DOHH2 (cell line): ENCODE measurements around the gene CARD10.

Experiments
- H3F3A ChIP-seq: fragments of 200-600 bp; sonication (generic), shearing (Covaris generic); 2 replicates; pipeline ENCODE4 v1.6.0; 2016; ENCODE audit warnings: antibody characterized with exemption, mild to moderate bottlenecking; ENCODE audit not compliant: control insufficient read depth, insufficient read depth
- H3K27ac ChIP-seq: fragments of 200-600 bp; sonication (generic); 2 replicates; pipeline ENCODE4 v1.5.1; 2014; ENCODE audit warnings: low read depth, mild to moderate bottlenecking, low read length, moderate library complexity
- H3K27me3 ChIP-seq: fragments of 200-600 bp; sonication (generic); 2 replicates; pipeline ENCODE4 v1.6.1; 2014; ENCODE audit warnings: mild to moderate bottlenecking, low read length, mixed read lengths; ENCODE audit not compliant: control insufficient read depth
- H3K36me3 ChIP-seq: fragments of 200-600 bp; sonication (generic); 2 replicates; pipeline ENCODE4 v1.6.1; 2014; ENCODE audit warnings: mild to moderate bottlenecking, low read length, moderate library complexity, mixed read lengths; ENCODE audit not compliant: control insufficient read depth
- H3K4me1 ChIP-seq: fragments of 200-600 bp; sonication (generic); 2 replicates; pipeline ENCODE4 v1.6.1; 2014; ENCODE audit warnings: mild to moderate bottlenecking, low read length, mixed read lengths; ENCODE audit not compliant: control insufficient read depth
- H3K4me2 ChIP-seq: fragments of 200-600 bp; sonication (generic); 2 replicates; pipeline ENCODE4 v1.6.0; 2014; ENCODE audit warnings: mild to moderate bottlenecking, low read length, moderate library complexity
- H3K4me3 ChIP-seq: fragments of 200-600 bp; sonication (generic); 2 replicates; pipeline ENCODE4 v1.5.1; 2014; ENCODE audit warnings: mild to moderate bottlenecking, low read length, mixed read lengths
- H3K79me2 ChIP-seq: fragments of 200-600 bp; sonication (generic); 2 replicates; pipeline ENCODE4 v1.6.1; 2014; ENCODE audit warnings: mild to moderate bottlenecking, low read length, mixed read lengths; ENCODE audit not compliant: control insufficient read depth
- H3K9me2 ChIP-seq: fragments of 200-600 bp; sonication (generic); replicated peaks from 2 replicates; pipeline ENCODE4 v1.6.1; 2014; ENCODE audit warnings: mild to moderate bottlenecking, low read length, mixed read lengths; ENCODE audit not compliant: control insufficient read depth
- H3K9me3 ChIP-seq: fragments of 200-600 bp; sonication (generic); 2 replicates; pipeline ENCODE4 v1.6.1; 2014; ENCODE audit warnings: antibody characterized with exemption, low read length, mixed read lengths; ENCODE audit not compliant: control insufficient read depth, insufficient read depth
- H4K20me1 ChIP-seq: fragments of 200-600 bp; sonication (generic); 2 replicates; pipeline ENCODE4 v1.6.0; 2014; ENCODE audit warnings: low read depth, mild to moderate bottlenecking, antibody characterized with exemption, low read length, moderate library complexity; ENCODE audit not compliant: control insufficient read depth, insufficient read depth
- EZH2phosphoT487 ChIP-seq: fragments of 200-600 bp; sonication (generic); IDR thresholded peaks from 2 replicates; pipeline ENCODE4 v1.6.1; 2017; ENCODE audit warnings: borderline replicate concordance, mild to moderate bottlenecking, antibody characterized with exemption, low read length, moderate library complexity, mixed read lengths
- TF ChIP-seq, protein P1 (sequence below): fragments of 200-600 bp; sonication (generic); IDR thresholded peaks from one replicate; pipeline ENCODE4 v1.5.1; 2014; ENCODE audit warnings: antibody characterized with exemption, mild to moderate bottlenecking, low read depth, low read length; ENCODE audit not compliant: poor library complexity, severe bottlenecking

The CARD10 gene

DNA sequence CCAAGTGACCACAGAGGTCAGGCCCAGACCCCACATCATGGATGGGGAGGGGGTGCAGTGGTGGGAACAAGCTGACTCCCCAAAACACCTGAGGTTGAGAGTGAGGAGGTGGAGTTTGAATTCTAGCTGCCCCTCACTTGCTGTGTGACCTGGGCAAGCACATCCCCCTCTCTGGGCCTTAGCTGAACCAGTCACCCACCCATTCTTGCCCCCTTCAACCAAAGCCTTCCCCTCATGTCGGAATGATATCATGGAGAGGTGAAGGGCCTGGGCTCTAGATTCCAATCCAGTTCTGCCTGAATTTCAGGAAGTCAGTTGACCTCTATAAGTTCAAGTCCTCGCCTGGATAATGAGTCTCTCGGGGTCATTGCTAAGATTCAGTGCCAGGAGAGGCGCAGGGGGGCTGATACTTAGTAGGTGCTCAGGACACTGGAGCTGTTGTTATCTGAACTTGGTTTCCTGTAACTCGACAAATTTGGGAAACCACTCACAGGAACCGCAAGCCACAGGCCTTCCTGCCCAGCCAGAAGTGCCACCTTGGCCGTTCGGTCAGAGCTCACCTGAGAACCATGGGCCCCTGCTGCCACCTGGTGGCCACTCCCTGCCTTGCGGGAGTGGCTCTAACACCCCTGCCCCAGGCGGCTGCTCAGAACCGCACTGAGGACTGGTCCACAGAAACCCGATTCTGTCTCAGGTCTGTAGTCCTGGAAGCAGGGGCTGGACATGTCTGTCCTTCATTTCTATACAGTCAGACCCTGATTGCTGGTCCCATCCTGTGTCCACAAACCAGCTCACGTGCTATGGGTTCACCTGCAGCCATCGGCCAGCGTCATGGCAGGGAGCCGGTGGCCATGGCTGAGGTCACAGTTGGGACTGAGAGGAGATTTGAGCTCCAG is 47.9 kb upstream of the CARD10 start:
- Histone ChIP-seq H3K27ac (no peak overlapping the region), H3K27me3 (peaks cover 27% of the 10 kb centered on the region), H3K9me2 (no peaks in the 10 kb centered on the region), H3K4me2 (peak overlapping the region; percentile 32), H3K9me3 (no peaks in the 10 kb centered on the region), H3F3A (no peaks in the 10 kb centered on the region), H4K20me1 (no peaks in the 10 kb centered on the region), H3K36me3 (no peaks in the 10 kb centered on the region), H3K4me1 (peaks cover 11% of the 10 kb centered on the region), H3K4me3 (no peak overlapping the region), H3K79me2 (no peaks in the 10 kb centered on the region)
- TF ChIP-seq EZH2phosphoT487, result no peak
- TF ChIP-seq, protein P1, sequence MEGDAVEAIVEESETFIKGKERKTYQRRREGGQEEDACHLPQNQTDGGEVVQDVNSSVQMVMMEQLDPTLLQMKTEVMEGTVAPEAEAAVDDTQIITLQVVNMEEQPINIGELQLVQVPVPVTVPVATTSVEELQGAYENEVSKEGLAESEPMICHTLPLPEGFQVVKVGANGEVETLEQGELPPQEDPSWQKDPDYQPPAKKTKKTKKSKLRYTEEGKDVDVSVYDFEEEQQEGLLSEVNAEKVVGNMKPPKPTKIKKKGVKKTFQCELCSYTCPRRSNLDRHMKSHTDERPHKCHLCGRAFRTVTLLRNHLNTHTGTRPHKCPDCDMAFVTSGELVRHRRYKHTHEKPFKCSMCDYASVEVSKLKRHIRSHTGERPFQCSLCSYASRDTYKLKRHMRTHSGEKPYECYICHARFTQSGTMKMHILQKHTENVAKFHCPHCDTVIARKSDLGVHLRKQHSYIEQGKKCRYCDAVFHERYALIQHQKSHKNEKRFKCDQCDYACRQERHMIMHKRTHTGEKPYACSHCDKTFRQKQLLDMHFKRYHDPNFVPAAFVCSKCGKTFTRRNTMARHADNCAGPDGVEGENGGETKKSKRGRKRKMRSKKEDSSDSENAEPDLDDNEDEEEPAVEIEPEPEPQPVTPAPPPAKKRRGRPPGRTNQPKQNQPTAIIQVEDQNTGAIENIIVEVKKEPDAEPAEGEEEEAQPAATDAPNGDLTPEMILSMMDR, result peak; percentile 98

DNA sequence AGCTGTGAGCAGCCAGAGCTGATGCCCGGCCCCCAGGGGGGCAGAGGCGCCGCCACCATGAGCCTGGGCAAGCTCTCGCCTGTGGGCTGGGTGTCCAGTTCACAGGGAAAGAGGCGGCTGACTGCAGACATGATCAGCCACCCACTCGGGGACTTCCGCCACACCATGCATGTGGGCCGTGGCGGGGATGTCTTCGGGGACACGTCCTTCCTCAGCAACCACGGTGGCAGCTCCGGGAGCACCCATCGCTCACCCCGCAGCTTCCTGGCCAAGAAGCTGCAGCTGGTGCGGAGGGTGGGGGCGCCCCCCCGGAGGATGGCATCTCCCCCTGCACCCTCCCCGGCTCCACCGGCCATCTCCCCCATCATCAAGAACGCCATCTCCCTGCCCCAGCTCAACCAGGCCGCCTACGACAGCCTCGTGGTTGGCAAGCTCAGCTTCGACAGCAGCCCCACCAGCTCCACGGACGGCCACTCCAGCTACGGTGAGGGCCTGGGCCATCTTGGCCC is 47.2 kb upstream of the CARD10 start:
- no peak overlapping the region for H3K27ac ChIP-seq
- H3K36me3 ChIP-seq, result no peaks in the 10 kb centered on the region
- H3F3A ChIP-seq, result no peaks in the 10 kb centered on the region
- H3K9me2 ChIP-seq, result no peaks in the 10 kb centered on the region
- TF ChIP-seq, protein P1, result no peak
- TF ChIP-seq EZH2phosphoT487, result no peak
- H4K20me1 ChIP-seq, result no peaks in the 10 kb centered on the region
- H3K9me3 ChIP-seq, result no peaks in the 10 kb centered on the region
- no peaks in the 10 kb centered on the region for H3K79me2 ChIP-seq
- H3K4me3 ChIP-seq, result no peak overlapping the region
- H3K4me1 ChIP-seq, result peaks cover 11% of the 10 kb centered on the region
- H3K27me3 ChIP-seq, result peaks cover 33% of the 10 kb centered on the region
- H3K4me2 ChIP-seq, result no peak overlapping the region

DNA sequence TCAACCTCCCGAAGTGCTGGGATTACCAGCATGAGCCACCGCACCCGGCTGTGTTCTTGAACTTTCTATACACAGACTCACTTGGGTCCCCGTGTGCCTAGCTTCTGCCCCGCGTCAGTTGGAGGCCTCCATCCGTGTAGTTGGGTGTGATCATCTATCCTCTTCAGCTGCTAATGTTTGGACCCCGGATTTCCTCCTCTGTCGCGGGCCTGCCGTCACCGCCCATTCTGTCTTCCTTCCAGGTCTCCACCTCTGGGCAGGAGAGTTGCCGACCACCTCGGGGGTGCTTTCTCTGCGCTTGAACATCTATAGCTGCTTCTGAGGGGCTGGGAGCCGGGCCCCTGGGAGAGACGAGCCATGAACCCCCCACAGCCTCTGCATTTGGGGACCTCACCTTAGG is 46.6 kb upstream of the CARD10 start:
- Histone ChIP-seq H3K4me1 (peaks cover 11% of the 10 kb centered on the region), H3K4me2 (no peak overlapping the region), H3K79me2 (no peaks in the 10 kb centered on the region), H3K27me3 (peaks cover 37% of the 10 kb centered on the region), H4K20me1 (no peaks in the 10 kb centered on the region), H3F3A (no peaks in the 10 kb centered on the region), H3K36me3 (no peaks in the 10 kb centered on the region), H3K27ac (no peak overlapping the region), H3K9me2 (no peaks in the 10 kb centered on the region), H3K4me3 (no peak overlapping the region), H3K9me3 (no peaks in the 10 kb centered on the region)
- TF ChIP-seq, protein P1, result no peak
- no peak for TF ChIP-seq EZH2phosphoT487
